HUDEP-2 (cell line): ENCODE data around the gene MPP3.
"Not testable (repeated sequence)": the region's sequence is repeated elsewhere in the genome, so short reads cannot be mapped to it uniquely, and the experiment has no call there.

Experiments
- DNase-seq, 76 experiments: peaks; one replicate each; lab custom pipeline; 2025; ENCODE audit not compliant: unreplicated experiment in 76 of 76; lab: John Stamatoyannopoulos, UW

The MPP3 gene

DNA sequence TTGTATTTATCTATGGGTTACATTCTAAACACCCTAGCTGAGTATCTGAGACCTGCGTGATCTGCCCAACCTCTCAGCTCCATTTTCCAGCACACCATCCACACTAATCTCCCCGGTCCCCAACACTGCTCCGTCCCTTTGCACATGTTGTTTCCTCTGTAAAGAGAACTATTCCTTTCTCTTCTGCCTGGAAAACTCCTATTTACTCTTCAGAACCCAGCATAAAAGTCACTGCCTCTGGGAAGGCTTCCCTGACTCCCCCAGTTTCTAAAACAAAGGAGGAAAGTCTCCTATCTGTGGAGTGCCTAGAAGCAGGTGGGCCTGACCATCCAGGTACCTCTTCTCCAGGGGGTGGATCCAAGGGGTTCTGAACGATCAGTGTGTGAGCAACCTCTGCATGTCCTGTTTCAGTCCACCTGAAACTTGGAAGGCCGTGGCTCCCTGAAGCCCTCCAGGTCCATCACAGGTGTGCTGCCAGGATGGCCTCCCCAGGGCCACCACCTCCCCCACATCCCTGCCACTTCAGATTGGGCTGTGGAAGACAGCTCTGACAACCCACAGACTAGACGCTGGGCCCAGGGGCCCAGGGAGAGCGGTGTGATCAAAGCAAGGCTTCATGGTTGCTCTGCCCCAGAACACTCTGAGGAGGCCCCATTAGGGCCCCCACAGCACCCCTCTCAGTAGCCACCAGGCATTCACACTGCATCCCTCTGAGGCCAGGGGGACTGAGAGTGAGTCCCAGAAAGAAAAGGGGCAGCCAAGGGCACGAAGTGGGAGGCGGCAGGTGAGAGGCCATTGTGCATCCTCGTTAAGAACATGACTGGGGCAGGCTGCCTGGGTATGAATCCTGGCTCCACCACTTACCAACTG lies 20.3 kb downstream of the MPP3 start:
- no peak for DNase-seq

DNA sequence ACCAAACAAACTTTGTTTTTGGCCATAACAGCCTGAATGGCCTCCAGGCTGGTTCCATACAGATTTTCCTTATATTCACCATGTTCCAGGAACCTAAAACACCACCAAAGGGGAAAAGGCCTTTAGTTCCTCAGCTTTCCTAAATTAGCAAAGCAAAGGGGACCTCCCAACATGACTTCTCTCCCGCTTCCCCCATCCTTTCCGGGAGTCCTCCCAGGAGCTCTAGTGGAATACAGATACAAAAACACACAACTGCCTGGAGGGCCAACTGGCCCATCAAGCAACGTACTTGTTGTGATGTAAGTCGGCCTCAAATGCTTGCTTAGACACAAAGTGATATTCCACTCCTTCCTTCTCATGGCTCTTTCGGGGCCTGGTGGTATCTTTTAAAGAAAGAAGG lies 22.1 kb downstream of the MPP3 start:
- DNase-seq: no peak

DNA sequence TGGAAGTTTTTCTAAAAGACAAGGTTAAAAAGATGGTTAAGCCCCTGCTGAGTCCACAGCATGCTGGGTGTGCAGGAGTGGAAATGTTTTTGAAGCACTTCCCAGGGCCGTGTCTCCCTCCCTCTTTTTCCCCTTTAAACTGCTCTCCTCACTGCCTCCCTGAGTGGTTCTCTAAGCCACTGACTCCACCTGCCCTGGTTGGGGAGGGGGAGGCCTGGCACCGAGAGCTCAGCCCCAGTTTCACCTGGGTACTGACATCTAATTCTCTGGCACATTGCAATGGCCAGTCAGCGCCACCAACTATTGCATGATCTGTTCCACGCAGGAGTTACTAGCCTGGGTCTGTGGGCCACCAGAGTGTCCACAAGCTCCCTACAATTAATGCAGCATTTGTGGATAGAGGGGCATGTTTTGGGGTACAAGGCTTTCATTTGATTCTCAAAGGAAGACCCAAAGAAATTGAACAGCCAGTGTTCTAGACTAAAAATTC lies 22.7 kb downstream of the MPP3 start:
- no peak for DNase-seq

DNA sequence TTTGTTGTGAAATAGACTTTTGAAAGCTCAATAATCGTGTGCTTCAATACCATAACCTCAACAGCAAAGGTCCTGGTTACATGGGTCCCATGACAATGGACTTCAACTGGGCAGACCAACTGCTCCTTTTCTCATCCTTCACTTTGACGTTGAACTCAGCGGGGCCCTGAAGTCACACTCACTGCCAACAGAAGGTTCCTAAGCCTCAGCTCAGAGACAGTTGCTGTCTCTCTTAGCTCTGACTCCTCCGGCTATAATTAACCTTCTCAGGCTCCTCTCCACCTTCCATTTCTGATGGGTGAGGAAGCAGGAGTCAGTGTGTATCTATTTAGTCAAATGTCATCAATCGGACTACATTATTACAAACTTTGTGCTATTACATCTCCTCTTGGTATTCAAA lies 23.8 kb downstream of the MPP3 start:
- DNase-seq: no peak

DNA sequence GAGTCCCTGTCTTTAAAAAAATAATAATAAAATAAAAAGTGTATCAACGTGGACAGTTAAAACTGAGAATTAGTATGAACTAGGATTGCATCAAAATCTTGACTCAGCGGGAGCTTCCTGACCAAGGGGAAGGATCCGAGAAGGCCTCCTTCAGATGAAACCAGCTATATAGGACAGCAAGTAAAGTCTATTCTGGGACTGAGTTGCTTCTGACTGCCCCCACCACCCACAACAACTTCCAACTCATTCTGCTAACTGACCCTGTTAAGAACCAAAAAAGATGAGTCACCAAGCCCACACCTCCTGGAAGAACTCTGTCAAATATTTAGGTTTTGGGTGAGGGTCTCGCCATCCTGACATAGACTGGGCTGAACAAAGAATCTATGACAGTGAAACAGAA lies 24.9 kb downstream of the MPP3 start:
- no peak for DNase-seq

DNA sequence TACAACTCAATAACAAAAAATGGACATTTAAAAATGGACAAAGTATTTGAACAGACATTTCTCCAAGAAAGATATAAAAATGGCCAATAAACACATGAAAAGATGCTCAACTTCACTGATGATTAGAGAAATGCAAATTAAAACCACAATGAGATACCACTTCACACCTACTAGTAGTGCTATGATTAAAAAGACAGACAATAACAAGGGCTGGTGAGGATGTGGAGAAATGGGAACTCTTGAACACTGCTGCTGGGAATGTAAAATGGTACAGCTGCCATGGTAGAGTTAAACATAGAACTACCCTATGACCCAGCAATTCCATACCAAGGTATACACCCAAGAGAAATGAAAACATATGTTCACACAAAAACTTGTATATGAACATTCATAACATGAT lies 27.8 kb downstream of the MPP3 start:
- no peak for DNase-seq

DNA sequence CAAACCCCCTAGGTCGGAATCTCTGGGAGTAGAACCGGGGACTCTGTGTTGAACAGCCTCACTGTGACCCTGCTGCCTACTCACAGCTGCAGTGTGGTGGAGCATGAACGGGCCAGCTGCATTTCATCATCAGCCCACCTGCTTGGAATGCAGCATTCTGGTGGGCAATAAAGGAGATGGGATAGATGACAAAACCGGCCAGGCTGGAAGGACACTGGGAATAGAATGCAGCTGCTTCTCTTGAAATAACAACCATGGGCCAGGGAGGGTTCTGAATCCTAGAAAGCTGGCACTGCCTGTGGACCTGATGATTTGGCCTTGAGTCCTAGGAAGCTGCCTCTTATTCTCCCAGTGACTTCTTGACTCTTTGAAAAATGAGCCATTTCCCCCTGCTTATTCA lies 29.2 kb downstream of the MPP3 start:
- no peak for DNase-seq

DNA sequence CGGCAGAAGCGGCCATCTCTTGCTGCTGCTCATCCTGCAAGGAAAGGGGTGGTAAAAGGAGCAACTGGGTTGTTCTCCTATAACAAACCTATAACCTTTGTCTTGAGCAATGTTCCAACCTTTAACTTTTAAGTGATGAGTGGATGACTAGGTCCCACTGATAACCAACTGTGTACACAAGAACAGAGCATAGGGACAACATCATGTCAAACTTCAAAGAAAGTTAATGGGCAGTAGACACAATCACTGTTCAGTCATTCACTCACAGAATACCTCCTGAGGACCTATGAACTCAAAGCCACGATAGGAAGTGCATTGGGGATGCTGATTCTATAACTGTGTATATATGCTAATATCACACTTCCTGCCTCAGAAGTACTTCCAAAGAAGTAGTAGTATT lies 31.1 kb downstream of the MPP3 start:
- DNase-seq: no peak

DNA sequence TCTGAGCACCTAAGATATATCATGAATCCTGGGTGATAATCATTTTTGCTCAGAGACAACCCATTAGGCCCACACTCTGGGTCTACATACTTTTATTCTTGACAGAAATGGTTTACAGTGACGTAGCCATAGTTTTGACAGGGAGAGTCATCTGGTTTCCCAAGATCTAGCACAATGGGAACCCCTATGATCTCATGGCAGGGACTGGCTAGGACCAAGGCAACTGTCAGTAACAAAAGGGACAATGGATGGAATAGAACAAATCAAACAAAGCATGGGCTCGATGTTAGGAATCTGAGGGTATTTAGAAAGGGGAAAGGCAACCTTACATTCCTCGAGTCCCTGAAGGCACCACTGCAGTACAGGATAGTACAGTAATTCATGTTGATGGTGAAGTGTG lies 32.2 kb downstream of the MPP3 start:
- no peak for DNase-seq

DNA sequence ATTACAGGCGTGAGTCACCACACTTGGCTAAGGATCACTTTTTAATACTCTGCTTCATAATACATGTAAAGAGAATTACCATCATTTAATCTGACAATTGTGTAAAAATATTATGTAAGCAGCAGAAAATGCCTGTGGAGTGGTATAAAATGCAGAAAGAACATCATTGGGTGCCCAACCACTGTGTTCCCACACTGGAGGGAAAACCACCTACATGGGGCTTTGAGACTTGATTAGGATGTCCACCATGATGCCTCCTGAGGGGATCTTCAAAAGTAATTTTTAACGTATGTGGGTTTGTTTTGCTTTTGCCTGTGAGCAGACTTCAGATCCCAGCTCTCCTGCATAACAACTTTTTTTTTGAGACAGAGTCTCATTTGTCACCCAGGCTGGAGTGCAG lies 33.9 kb downstream of the MPP3 start:
- no peak for DNase-seq

DNA sequence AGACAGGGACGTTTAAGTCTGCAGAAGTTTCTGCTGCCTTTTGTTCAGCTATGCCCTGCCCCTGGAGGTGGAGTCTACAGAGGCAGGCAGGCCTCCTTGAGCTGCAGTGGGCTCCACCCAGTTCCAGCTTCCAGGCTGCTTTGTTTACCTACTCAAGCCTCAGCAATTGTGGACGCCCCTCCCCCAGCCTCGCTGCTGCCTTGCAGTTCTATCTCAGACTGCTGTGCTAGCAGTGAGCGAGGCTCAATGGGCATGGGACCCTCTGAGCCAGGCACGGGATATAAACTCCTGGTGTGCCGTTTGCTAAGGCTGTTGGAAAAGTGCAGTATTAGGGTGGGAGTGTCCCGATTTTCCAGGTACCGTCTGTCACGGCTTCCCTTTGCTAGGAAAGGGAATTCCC lies 34.9 kb downstream of the MPP3 start:
- DNase-seq: not testable (repeated sequence)

DNA sequence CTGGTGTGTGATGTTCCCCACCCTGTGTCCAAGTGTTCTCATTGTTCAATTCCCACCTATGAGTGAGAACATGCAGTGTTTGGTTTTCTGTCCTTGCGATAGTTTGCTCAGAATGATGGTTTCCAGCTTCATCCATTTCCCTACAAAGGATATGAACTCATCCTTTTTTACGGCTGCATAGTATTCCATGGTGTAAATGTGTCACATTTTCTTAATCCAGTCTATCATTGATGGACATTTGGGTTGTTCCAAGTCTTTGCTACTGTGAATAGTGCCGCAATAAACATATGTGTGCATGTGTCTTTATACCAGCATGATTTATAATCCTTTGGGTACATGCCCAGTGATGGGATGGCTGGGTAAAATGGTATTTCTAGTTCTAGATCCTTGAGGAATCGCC lies 40.3 kb downstream of the MPP3 start:
- not testable (repeated sequence) for DNase-seq

DNA sequence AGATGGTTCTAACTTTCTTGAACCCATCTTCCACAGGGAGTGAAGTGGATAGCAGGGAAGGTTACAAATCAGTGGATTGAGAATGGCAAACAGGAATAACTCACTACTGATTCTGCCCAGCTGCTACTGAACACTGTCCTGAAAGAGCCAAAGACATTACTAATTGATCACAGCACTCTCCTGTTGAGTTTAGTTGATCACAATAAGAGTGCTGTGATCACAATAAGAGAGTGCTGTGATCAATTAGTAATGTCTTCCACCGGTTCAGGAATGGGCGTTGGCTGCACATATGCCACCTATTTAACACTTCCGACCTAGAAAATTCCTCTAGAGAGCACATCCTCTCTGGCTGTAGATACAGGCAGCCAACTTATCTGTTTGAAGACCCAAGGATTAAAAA lies 41.4 kb downstream of the MPP3 start:
- DNase-seq: peak in 7 of 76 experiments; percentile 2 to 48 (median 7)

DNA sequence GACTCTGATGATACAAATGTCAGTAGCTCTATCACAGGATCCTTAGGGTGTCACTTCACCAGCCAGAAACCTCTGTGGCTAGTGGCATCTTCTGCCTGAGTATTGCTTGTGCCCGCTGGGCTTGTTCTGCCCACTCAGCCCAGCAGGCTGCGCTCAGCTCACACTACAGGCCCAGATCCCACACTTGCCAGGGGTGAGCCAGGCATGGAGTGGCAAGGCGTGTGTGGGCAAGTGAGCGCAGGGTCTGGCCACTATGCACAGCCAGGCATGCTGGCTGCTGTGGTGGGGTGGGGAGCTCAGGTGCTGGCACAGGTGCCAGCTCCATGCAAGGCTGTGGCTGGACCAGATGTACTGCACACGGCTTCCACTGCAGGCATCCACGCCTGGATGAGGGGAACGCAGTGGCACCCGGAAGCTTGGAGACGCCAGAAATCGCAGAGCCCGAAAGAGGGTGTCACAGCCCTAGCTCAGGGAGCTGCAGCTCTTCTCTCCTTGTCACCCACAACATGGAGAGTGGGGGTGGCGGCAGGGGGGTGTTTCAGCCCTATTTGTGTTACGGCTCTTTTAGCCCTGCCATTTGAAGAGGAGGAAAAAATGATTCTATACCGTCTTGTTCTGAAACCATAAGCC lies 42.5 kb downstream of the MPP3 start:
- DNase-seq: no peak

DNA sequence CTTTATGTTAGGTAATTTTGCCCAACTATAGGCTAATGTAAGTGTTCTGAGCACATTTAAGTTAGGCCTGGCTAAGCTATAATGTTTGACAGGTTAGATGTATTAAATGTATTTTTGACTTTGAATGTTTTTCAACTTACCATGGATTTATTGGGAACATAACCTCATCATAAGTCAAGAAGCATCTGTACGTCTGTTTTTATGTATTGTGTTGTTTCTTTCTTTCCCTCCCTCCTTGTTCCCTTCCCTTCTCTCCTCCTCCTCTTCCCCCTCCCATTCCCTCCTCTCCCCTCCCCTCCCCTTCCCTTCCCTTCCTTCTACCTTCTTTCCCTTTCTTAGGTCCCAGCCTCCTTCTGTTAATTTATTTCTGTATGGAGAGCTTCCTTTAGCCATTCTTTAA lies 43.5 kb downstream of the MPP3 start:
- no peak for DNase-seq

DNA sequence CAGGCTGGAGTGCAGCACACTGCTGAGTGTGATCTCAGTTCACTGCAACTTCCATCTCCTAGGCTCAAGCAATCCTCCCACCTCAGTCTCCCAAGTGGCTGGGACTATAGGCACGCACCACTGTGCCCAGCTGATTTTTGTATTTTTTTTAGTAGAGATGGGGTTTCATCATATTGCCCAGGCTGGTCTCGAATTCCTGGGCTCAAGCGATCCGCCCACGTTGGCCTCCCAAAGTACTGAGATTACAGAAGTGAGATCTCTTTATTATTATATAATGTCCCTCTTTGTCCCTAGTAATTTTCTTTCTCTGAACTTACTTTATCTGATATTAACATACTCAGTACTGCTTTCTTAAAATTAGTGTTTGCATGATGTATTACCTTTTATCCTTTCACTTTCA lies 44.4 kb downstream of the MPP3 start:
- DNase-seq: no peak

DNA sequence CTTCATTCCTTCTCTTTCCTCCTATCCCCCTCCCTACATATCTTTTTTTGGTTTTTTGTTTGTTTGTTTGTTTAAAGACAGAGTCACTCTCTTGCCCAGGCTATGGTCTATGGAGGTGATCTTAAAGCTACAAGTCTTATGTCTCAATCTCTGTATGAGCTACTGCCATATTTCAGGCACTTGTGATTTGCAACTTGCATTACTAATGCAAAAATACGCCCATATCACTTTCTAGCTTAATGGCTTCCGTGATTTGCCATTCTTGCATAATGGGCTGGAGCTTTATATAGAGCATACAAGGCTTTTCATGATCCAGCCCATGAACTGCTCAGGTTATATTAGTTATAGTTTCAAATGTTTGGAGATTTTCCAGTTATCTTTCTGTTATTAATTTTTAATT lies 45.2 kb downstream of the MPP3 start:
- no peak for DNase-seq

DNA sequence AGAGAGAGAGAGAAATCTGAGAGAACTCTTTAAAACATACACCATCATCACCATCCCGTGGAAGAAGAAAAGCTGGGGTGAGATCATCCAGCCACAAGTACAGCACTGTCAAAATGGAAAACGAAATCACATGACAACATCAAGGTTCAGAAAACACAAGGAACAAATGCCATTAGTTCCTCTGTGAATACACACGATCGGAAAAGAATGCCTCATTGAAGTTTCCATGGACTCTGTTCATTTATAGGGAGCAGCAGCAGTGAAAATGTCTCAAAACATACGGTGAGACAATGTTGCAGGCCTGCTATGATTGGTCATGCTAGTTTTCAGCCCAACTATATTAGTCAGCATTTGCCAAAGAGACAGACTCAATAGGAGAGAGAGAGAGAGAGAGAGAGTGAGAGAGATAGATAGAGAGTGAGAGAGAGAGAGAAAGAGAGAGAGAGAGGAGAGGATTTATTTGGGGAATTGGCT lies 48.3 kb downstream of the MPP3 start:
- no peak for DNase-seq

DNA sequence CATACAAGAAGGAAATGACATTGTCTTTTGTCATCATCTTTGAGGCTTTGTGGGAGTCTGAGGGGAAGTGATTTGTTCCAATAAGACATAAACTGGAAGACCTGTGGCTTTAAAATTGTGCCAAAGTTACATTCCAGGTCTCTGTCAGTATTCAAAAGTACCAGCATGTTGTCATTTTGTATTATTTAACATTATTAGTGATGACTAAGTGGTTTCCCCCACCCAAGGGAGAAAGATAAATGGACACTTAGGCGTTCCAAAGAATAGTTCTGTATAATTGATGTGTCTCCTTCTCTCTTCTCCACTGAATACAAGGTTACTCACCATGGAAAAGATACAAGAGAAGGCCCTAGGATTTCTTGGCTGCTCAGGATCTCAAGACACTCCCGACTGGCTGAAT lies 48.9 kb downstream of the MPP3 start:
- no peak for DNase-seq

DNA sequence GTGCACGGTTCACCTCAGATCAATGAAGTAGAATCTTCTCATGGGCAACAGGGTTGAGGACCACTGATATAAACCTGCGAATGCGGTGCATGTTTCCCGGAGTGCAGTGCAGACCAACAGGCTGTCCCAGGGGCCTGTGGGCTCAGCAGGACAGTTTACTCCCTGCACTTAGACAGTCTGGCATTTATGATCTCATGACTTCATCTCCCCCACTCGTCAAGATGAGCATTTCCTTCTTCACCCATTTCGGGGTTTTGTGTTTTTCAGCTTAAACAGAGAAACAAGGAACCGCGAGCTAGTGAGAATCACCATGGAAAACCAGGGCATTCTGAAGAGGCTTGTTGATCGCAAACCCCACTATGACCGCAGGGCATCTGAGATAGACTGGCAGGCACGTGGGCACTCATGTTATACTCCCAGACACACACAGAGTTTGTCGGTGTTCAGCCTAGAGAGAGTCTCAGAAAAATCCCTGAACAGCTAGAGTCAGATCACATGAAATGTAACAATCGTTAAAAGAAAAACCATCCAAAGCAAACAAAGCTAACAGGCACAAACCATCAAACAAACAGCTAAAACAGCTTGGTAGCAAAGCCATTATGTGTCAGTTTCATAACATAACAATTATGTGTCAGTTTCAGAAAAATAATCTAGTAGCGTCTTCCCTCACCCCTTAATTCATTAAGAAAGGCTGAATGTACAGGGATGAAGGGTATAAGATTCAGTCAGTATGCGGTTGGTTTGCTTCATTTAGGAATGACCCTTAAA lies 49.8 kb downstream of the MPP3 start:
- no peak for DNase-seq

DNA sequence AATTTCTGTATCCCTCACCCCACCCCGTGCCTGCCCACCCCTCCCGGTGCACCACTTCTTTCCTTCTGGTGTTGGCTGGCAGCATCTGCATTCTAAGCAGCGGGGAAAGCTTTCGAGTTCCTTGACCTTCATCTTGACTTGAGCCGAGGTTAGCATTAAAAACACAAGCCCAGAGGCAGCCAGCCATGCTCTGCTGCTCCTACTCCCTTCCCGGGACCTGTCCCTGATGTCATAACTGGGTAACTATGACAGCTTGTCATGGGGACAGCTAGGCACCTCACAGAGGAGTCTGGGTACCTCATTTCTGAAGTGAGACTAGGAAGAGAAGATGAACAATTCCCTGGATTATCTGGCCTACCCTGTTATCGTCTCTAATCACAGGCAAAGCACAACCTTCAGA lies 52.8 kb downstream of the MPP3 start, which contains the start of gene CFAP97D1:
CFAP97D1 (plus strand) TSS at position 301 of the 400 bp plus-strand sequence; CDS start at position 329, 28 bp downstream.
- no peak for DNase-seq
